Measurements from ENCODE around the gene CDC42SE2. TPM values are rescaled to one million over a fixed set of nuclear protein-coding genes. Genes with fewer than 3 reads are reported as not detected.
A peak's percentile ranks its signal among the peaks of the same experiment; 100 is the strongest.

The CDC42SE2 gene
- total RNA-seq, 4 donors from 2014 or later: 25.2 to 38.7 (median 30.1) TPM

DNA sequence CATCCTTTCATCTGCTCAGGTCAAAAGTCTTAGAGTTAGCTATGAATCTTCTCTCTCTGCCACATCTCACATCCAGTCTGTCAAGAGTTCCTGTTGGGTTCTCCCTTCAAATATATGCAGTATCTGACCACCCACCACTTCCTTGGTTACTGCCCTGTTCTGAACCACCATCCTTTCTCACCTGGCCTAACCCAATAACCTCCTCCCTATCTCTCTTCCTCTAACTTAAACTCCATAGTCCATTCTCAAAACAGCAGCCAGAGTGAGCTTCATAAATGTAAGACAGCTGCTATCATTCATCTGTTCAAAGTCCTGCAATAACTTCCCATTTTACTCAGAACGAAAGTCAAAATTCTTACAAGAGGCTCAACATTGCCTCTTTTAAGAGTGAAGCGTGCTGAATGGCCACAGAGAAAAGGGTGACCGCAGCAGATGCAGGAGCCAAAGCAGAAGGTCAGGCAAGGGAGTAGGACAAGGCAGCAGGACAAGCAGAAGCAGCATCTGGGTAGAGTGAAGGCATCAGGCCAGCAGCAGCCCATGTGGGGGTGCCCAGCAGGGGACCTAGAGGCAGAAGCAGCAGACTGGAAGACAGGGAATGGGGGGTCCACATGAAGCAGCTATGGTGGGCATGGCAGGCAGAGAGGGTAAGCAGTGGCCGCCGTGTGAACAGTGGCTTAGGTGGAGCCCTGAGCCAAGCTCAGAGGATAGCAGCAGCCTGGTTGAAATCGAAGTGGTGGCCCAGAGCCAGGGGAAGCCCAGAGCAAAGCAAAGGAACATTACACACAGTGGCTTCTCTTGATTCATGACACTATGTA lies 39.3 kb upstream of the CDC42SE2 start:
- Histone ChIP-seq H3K36me3 (no peaks in the 10 kb centered on the region), H3K4me3 (no peak overlapping the region), H3K27me3 (no peaks in the 10 kb centered on the region), H3K27ac (no peak overlapping the region), H3K4me1 (peaks cover 7 to 34% (median 7%) of the 10 kb centered on the region in 3 donors), H3K9me3 (no peaks in the 10 kb centered on the region)
- TF ChIP-seq EP300 (IDR thresholded peaks at IDR 0.05): no peak
- no peak for TF ChIP-seq POLR2AphosphoS5 (IDR thresholded peaks at IDR 0.05)
- TF ChIP-seq, protein P1, sequence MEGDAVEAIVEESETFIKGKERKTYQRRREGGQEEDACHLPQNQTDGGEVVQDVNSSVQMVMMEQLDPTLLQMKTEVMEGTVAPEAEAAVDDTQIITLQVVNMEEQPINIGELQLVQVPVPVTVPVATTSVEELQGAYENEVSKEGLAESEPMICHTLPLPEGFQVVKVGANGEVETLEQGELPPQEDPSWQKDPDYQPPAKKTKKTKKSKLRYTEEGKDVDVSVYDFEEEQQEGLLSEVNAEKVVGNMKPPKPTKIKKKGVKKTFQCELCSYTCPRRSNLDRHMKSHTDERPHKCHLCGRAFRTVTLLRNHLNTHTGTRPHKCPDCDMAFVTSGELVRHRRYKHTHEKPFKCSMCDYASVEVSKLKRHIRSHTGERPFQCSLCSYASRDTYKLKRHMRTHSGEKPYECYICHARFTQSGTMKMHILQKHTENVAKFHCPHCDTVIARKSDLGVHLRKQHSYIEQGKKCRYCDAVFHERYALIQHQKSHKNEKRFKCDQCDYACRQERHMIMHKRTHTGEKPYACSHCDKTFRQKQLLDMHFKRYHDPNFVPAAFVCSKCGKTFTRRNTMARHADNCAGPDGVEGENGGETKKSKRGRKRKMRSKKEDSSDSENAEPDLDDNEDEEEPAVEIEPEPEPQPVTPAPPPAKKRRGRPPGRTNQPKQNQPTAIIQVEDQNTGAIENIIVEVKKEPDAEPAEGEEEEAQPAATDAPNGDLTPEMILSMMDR (IDR thresholded peaks at IDR 0.05): no peak
- TF ChIP-seq POLR2A (IDR thresholded peaks at IDR 0.05): no peak
- peak; percentile 58 for ATAC-seq
- WGBS, 2 donors (ENCODE audit: low coverage in 1 of 2): 36 to 39% methylated on average over 3 of the region's 6 CpGs

DNA sequence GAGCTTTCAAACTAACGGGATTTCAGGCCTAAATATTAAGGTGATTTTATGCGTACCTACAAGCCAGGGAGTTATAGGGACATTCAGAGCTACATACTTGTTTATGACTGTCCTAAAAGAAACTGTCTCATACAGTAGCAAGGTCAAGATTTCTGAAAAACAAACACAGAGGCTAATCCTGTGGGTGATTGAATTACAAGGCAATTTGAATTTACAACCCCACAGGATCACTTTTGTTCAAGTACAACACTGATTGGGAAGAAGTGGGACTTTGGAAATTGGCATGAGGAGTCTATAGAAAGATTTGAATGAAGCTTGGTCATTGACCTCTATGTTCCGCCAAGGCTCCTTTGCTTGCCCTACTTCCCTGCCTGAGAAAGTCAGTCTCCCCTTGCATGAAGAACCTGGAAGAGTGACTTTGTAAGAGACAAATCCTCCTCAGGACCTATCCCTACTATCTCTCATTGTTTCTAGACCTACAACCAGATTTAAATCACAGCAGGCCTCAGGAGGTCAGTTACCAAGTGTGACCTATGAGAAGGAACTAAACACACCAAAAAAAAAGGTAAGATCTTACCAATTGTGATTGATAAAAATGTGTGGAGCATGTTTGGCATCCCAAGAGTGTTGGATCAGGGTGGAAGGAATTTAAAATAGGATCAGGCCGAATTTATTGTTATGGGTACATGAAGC lies 38.4 kb upstream of the CDC42SE2 start:
- H3K27ac ChIP-seq: no peak overlapping the region
- no peaks in the 10 kb centered on the region for H3K27me3 ChIP-seq
- no peak for TF ChIP-seq POLR2A (IDR thresholded peaks at IDR 0.05)
- TF ChIP-seq, protein P1 (IDR thresholded peaks at IDR 0.05): no peak
- TF ChIP-seq EP300 (IDR thresholded peaks at IDR 0.05): no peak
- TF ChIP-seq POLR2AphosphoS5 (IDR thresholded peaks at IDR 0.05): no peak
- WGBS, 2 donors (ENCODE audit: low coverage in 1 of 2): 71 to 86% methylated on average over 4 of the region's 4 CpGs
- no peaks in the 10 kb centered on the region for H3K9me3 ChIP-seq
- no peak for ATAC-seq
- peaks cover 7 to 34% (median 7%) of the 10 kb centered on the region in 3 donors for H3K4me1 ChIP-seq
- H3K36me3 ChIP-seq: no peaks in the 10 kb centered on the region
- no peak overlapping the region for H3K4me3 ChIP-seq

DNA sequence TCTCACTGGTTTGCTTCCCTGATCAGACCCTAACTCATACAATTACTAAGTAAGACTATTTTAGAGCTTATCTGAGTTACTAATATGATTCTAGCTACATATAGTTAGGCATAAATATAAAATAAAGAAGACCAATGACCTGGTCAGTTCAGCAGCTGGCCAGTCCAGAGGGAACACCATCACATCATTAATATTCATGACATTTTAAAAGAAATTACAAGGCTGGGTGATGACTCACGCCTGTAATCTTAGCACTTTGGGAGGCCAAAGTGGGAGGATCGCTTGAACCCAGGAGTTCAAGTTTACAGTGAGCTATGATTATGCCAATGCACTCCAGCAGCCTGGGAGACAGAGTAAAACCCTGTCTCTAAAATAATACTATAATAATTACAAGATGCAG lies 37.0 kb upstream of the CDC42SE2 start:
- no peaks in the 10 kb centered on the region for H3K36me3 ChIP-seq
- no peaks in the 10 kb centered on the region for H3K27me3 ChIP-seq
- H3K9me3 ChIP-seq: no peaks in the 10 kb centered on the region
- TF ChIP-seq EP300 (IDR thresholded peaks at IDR 0.05): no peak
- TF ChIP-seq, protein P1 (IDR thresholded peaks at IDR 0.05): no peak
- TF ChIP-seq POLR2AphosphoS5 (IDR thresholded peaks at IDR 0.05): no peak
- TF ChIP-seq POLR2A (IDR thresholded peaks at IDR 0.05): no peak
- 48 to 76% methylated on average over 2 of the region's 2 CpGs for WGBS, 2 donors (ENCODE audit: low coverage in 1 of 2)
- H3K4me1 ChIP-seq: peaks cover 7 to 34% (median 7%) of the 10 kb centered on the region in 3 donors
- H3K27ac ChIP-seq: no peak overlapping the region
- H3K4me3 ChIP-seq: no peak overlapping the region
- no peak for ATAC-seq

DNA sequence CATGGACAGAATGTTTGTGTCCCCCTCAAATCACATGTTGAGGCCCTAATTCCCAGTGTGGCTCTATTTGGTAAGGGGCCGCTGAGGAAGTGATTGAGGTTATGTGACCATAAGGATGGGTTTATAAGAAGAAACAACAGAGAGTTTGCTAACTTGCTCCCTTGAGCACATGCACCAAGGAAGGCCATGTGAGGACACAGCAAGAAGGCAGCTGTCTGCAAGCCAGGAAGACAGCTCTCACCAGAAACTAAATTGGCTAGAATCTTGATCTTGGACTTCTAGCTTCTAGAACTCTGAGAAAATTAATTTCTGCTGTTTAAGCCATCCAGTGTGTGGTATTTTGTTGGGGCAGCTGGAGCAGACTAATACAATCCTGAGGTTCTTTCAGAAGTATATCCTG lies 35.2 kb upstream of the CDC42SE2 start:
- Histone ChIP-seq H3K9me3 (no peaks in the 10 kb centered on the region), H3K4me3 (no peak overlapping the region), H3K36me3 (no peaks in the 10 kb centered on the region), H3K4me1 (peaks cover 0 to 16% (median 0%) of the 10 kb centered on the region in 3 donors), H3K27me3 (no peaks in the 10 kb centered on the region), H3K27ac (no peak overlapping the region)
- WGBS, 2 donors (ENCODE audit: low coverage in 1 of 2): 91% methylated on average over 1 of the region's 1 CpG; no CpG with 5 or more reads in 1 of the 2 donors
- TF ChIP-seq POLR2AphosphoS5 (IDR thresholded peaks at IDR 0.05) (no peak), POLR2A (IDR thresholded peaks at IDR 0.05) (no peak), EP300 (IDR thresholded peaks at IDR 0.05) (no peak)
- TF ChIP-seq, protein P1 (IDR thresholded peaks at IDR 0.05): no peak
- ATAC-seq: no peak
